Measurements from ENCODE around the gene WDR55.
A peak's percentile ranks its signal among the peaks of the same experiment; 100 is the strongest.
"Not testable (repeated sequence)": the region's sequence is repeated elsewhere in the genome, so short reads cannot be mapped to it uniquely, and the experiment has no call there.

WDR55 gene, protein sequence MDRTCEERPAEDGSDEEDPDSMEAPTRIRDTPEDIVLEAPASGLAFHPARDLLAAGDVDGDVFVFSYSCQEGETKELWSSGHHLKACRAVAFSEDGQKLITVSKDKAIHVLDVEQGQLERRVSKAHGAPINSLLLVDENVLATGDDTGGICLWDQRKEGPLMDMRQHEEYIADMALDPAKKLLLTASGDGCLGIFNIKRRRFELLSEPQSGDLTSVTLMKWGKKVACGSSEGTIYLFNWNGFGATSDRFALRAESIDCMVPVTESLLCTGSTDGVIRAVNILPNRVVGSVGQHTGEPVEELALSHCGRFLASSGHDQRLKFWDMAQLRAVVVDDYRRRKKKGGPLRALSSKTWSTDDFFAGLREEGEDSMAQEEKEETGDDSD

GRCh38 chr5:140664359-140665119 lies at the start of gene WDR55:
TSS of gene WDR55 (plus strand) at chr5:140664904. CDS start at chr5:140664913, 9 bp downstream.
- peak; percentile 96 for DNase-seq

DNA sequence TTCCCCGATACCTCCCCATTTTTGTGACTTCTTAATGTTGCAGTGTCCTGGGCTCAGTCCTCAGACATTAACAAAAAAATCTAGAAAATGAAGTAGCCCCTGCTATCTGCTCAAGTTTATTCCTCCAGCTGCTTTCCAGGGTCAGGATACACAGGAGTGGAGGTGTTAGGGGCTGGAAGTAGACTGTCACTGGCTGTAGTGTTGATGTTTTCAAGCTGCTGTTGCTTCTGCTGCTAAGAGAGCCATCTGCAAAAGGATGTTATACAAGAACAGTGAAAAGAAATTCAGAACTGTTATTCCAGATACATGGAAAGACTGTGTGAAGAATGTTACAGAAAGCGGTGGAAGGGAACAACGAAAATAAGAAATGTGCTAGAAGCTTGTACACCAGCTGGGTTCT lies 42.4 kb upstream of the WDR55 start:
- DNase-seq = no peak

DNA sequence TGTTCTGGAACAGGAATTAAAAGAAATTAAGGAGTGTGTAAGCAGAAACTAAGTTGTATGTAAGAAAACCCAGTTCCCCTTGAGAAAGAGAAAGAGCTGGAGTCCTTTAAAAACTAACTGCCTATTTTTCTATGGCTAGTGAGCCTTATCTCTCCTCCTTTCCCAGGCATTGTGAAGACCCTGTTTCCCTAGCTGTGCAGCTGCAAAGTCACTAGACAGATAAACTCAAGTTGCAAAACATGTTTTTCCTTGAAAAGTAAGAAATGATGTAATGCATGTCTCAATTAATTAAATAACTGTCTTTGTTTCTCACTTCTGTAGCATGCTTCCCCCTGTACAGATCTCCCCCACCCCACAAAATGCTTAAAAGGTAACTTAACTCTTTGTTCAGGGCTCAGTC lies 41.6 kb upstream of the WDR55 start:
- not testable (repeated sequence) for DNase-seq

- DNase-seq = not testable (repeated sequence)
Measured at GRCh38 chr5:140624886-140625285, 39.8 kb upstream of the WDR55 start.

DNA sequence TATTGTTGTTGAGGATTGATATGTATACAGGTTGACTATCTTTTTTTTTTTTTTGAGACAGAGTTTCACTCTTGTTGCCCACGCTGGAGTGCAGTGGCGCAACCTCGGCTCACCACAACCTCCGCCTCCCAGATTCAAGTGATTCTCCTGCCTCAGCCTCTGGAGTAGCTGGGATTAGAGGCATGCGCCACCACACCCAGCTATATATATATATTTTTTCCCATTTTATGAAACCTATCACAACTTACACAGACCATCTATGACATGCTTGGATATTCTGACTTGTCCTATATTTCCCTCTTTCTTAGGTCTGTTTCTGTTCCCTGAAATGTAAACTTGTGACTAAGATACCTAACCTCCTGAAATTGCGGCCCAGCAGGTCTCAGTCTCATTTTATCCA lies 36.7 kb upstream of the WDR55 start:
- no peak for DNase-seq

- no peak for DNase-seq
Measured at GRCh38 chr5:140628711-140629110, 36.0 kb upstream of the WDR55 start.

DNA sequence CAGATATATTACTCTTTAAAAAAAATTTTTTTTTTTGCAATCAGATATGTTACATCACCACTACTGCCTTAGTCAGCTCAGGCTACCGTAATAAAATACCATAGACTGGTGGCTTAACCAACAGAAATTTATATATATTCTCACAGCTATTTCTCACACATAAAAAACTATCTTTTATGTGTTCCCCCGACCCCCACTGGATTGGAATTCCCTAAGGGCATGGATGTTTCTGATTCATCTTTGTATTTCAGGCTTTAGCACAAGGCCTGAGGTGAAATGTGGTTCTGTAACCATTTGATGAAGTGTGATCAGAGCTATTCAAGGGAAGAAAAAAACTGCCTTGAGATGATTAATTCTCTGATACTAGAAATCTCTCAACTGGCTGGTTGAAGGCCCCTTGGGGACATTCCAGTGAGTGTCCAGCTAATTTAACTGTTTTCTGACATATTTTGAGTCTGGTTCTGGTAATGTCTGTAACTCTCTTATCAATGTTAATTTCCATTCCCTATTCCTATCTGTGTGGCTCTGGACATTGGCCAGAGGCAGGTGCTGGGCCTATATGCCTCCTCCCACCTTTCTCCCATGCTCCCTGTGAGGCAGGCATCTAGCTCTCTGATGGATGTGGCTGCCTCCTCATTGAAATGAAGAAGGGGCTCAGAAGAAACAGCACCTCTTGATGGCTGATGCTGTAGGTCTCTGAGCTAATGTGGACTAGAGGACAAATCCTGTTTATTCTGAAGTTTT lies 34.2 kb upstream of the WDR55 start:
- no peak for DNase-seq

- DNase-seq = no peak
Measured at GRCh38 chr5:140631036-140631417, 33.7 kb upstream of the WDR55 start.

DNA sequence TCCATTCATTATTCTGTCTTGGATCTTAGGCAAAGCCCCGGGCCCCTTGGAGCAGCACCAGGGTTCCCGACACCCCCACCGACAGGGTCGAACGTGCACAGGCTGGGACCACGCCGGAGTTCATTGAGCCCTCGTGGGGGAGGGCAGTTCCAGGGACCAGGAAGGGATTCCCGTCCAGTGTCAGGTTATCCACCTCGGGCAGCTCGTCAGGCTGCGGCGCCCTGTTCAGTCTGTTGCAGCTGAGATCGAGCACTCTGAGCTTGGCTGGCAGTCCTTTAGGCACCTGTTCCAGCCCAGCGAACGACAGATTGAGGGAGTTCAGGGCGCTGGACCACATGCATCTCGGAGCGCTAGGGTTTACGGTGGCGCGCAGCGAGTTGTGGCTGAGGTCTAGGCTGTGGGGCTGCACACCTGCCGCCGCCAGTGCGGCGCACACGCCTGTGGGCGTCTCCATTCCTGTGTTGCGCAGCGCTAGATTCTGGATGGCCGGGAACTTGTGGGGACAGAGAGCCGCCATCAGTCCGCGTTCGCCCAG lies 32.8 kb upstream of the WDR55 start:
- peak; percentile 10 for DNase-seq

DNA sequence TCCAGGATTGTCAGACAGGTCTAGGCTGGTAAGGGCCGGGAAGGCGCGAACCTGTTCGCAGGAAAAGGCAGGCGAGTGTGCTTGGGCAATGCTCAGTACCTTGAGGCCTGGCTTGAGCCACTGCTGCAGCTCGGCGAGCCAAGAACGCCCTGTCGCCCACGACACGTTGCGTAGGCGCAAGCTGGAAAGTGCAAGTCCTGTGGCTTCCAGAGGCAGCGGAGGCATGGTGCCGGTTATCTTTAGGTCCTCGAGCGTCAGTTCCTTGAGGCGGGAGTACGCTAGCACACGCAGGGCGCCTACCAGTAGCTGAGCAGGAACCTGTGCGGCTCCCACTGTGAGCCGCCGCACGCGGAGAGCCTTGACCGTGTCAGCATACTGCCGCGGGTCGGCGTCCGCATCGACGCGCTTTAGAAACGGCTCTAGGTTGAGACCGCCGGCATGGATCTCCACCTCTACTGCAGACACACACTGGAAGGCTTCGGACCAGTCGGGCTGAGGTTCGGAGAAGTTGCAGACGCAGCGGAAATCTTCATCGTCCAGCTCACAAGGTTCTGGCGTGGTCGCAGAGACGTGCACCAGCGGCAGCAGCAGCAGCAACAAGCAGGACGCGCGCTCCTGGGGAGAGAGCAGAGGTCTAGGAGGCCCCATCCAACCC lies 32.2 kb upstream of the WDR55 start:
- peak; percentile 47 for DNase-seq

DNA sequence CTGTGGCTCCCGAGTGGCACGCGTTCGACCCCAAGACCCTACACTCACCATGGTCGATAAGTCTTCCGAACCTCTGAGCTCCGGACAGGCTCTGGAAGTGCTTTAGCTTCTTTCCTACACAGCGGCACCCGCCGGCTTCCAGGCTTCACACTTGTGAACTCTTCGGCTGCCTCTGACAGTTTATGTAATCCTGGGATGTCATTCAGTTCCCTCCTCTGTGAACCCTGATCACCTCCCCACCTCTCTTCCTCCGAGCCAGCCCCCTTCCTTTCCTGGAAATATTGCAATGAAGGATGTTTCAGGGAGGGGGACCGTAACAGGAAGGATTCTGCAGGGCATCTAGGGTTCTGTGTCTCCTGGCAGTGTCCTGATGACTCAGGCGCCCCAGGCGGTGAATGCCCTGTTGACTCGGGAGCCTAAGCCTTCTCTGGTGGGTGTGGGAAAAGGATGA lies 31.7 kb upstream of the WDR55 start, which contains the start of gene CD14:
CD14 (minus strand) TSS at position 155 of the 451 bp plus-strand sequence; CDS start at position 51, 104 bp downstream.
- no peak for DNase-seq

- no peak for DNase-seq
Measured at GRCh38 chr5:140633501-140633900, 31.2 kb upstream of the WDR55 start.

DNA sequence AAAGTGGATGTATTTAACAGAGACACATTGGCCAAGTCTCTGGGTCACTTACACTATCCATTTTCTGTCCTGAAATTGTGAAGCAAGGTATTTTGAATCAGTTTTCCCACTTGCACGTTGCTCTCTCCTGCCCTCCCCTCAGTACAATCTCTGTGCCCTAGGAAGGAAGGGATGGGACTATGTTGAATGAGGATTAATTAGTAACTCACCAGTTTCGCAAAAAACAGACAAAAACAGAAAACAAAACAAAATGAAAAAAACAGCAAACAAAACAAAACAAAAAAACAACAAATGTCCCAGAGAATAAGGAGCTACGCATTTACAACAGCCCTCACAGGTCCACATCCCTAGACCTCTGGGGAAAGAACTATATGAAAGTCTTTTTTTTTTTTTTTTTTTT lies 30.6 kb upstream of the WDR55 start:
- no peak for DNase-seq

GRCh38 chr5:140635291-140636257 lies 29.1 kb upstream of the WDR55 start:
- DNase-seq = no peak

- no peak for DNase-seq
Measured at GRCh38 chr5:140637371-140638100, 27.2 kb upstream of the WDR55 start.

DNA sequence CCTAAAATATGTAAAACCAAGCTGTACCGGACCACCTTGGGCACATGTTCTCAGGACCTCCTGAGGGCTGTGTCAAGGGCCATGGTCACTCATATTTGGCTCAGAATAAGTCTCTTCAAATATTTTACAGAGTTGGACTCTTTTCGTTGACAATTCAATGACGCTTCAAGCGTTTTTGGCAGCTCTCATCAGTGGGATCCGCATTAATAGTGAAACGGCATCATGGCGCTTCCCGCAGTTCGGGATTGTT lies 25.9 kb upstream of the WDR55 start:
- not testable (repeated sequence) for DNase-seq

DNA sequence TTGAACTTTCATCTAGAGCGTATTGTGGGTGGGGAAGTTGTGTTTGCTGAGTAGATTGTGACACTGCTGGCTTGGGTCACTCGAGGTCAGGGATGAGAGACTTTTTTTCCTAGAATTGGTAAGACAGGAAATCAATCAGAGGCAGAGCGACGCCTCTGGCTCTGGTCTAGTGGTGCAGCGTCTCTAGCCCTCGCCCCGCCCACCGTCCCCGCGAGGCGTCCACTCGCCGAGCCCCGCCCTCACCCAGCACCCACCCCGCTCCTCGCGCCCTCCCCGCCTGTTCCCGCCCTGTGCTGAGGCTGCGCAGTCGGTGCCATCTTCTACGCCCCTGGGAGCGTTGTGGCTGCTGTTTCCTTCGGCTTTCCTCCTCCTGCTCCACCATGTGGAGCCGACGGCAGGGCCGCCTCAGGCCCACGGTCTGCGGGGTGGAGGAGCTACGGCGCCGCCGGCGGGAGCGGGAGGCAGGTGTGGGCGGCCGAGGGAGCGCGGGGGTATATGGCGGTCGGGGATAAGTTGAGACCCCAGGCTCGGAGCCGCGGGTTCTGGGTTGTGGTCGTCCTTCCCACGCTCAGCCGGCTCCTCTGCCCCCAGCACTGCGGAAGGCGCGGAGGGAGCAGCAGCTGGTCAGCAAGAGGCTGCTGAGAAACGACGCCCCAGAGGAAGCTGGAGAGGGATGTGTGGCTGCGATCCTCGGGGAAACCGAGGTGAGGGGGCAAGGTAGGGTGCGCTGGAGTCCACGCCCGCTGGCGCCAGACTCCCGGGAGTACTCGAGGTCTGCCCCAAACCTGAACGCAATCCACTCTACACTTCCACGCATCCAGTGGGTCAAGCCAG lies 25.3 kb upstream of the WDR55 start, which contains the start of gene TMCO6:
TMCO6 (plus strand) TSS at position 304 of the 834 bp plus-strand sequence; CDS start at position 381, 77 bp downstream.
- DNase-seq = peak; percentile 97

DNA sequence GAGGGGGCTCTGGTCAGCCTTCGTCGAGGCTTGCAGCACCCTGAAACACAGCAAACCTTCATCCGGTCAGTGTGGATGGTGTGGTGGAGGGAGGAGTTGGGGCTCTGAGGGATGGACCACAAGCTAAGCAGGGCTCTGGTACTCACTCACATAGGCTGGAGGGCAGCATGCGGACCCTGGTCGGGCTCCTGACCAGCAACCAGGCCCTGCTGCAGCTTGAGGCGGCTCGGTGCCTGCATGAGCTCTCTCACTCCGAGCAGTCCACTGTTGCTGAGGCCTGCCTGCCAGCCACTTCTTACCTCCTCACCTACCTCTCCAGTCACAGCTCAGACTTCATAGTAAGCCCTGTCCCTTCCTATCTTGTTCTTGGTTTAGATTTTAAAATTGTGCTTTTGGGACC lies 23.0 kb upstream of the WDR55 start:
- DNase-seq = no peak

DNA sequence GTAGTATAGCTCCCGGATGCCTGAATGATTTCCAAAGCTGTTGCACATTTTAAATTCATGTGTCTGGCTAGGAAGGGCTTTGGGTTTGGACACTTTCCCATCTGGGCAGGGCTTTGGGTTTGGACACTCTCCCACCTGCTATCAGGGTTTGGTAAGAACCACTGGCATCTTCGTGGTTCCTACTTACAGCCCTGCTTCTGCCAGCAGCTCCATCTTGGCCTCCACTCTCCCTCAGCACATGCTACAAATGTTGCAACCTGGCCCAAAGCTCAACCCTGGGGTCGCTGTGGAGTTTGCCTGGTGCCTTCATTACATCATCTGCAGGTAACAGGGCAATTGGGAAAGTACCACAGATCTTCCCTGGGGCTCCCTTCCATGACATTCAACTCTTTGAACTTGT lies 22.0 kb upstream of the WDR55 start:
- DNase-seq = no peak

- no peak for DNase-seq
Measured at GRCh38 chr5:140647042-140647419, 17.7 kb upstream of the WDR55 start.
